GM18907 (cell line): ENCODE measurements around the gene NRP1.

ENCODE experiments used
- ATAC-seq: cut with Tn5 transposase; IDR thresholded peaks from one replicate; pipeline ENCODE4 v1.9.1; 2021; ENCODE audit warnings: mild to moderate bottlenecking, moderate library complexity; ENCODE audit not compliant: unreplicated experiment

The NRP1 gene

DNA sequence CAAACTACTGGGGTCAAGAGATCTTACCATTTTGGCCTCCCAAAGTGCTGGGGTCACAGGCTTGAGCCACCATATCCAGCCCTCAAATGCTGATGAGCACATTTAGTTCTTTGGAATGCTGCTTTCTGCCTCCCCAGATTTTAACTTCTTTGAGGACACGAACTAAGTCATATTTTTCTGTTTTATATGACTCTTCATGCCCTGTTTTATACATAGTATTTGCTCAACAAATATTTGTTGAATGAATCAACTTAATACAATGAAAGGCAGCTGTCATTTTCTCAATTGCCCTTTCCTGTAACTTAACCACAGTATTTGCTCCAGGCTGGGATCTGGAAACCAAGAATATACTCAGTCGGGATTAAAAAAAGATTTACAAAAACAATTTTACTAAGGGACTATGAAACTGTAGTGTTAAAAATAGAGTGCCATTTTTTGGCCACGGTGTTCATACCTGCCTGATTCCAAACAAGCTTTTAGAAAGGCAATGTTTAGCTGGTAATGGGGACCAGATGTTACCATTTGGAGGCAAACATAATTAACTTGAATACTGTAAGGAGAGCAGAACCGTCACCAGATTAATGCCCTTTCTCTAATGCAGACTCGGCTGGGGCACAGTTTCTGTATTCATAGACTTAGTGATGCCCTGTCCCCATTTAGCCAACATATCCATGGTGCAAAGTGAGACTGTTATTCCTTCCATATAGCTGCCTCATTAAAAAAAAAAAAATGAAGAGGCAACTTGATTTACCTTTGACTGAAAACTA lies 117.6 kb downstream of the NRP1 start:
- ATAC-seq, result no peak

GRCh38 chr10:33215635-33216034 lies 118.8 kb downstream of the NRP1 start:
- no peak for ATAC-seq

GRCh38 chr10:33215154-33215553 lies 119.3 kb downstream of the NRP1 start:
- ATAC-seq, result no peak

DNA sequence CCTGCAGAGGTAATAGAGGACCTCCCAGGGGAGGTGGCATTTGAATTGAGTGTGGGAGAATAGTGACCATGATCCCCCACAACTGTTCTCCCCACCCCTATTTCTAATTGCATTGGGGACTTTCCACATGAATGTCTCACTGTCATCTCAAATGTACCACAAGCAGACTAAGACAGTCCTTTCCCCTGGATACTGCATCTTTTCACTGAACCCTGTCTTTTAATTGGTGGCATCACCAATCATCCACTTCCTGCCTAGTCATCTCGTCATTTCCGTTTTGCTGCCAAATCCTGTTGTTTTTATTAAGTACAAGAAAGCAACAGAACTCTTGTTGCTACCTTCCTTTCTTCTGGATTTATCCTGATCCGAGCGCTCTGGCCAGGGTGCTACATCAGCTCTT lies 120.3 kb downstream of the NRP1 start:
- ATAC-seq, result no peak

DNA sequence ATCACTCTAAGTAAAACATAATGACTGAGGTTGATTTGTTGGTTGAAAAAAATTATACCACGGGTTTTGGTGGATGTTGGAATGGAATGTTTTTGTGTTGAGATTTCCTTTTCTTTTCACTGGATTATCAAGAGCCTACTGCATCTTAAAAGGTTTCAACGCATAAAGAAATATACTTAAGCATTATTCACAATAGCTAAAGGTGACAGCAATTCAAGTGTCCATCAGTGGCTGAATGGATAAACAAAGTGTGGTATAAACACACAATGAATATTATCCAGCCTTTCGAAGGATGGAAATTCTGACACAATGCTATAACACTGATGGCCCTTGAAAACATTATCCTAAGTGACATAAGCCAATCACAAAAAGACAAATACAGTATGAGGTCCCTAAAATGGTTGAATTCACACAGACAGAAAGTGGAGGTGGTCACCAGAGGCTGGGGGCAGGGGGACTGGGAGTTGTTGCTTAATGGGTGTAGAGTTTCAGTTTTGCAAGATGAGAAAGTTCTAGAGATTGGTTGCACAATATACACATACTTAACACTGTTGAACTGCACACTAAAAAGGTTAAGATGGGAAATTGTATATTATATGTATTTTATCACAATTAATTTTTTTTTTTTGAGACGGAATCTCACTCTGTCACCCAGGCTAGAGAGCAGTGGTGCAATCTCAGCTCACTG lies 122.3 kb downstream of the NRP1 start:
- ATAC-seq, result no peak

DNA sequence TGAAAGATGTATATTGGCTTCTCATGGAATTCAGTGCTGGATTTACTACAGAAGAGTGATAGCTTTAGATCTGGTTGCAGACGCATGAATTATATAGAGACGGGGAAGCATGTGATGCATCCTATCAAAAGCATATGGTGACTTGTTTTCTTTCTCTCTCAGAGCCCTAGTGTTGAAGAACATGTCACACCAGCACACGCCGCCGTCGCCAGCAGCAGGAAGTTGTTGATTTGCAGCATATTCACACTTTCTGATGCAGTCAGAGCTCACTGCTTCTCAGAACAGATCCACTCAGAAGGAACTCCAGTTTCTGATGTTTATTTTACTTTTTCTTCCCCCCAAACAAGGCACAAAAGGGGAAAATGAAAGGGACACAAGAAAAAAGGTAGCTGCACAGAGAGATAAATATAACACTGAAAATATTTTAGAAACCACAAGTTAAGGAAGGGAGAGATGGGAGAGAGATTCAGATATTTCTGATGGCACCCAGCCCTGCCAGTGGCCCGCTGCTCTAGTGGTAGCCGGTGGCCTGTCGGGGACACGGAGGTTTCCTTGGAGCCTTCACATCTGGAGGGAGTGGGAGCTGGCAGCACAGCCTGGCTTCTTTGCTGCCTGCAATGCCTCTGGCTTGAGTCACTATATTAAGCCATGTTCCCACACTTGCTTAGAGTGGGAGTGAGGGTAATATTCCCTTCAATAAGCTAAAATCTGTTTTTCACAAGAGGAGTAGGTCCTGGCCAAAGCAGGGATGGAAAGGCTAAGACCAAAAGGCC lies 123.2 kb downstream of the NRP1 start:
- ATAC-seq, result no peak

DNA sequence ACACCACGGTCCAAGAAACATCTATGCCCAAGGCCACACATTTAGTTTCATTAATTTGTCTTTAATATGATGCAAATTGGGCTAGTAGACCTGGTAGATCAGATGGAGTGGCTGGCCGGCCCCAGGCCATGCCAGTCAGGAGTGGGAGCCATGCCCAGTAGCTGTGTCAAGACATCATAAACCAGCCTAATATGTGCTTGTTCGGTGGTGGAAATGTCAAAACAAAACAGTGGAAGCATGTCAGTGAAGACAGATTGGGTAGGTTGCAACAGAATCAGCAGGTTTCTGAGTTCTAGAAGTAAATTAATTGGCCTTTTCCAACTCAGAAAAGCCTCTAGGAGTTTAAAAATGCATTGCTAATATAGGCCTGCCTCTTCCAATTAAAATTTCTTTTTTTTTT lies 124.7 kb downstream of the NRP1 start:
- no peak for ATAC-seq

DNA sequence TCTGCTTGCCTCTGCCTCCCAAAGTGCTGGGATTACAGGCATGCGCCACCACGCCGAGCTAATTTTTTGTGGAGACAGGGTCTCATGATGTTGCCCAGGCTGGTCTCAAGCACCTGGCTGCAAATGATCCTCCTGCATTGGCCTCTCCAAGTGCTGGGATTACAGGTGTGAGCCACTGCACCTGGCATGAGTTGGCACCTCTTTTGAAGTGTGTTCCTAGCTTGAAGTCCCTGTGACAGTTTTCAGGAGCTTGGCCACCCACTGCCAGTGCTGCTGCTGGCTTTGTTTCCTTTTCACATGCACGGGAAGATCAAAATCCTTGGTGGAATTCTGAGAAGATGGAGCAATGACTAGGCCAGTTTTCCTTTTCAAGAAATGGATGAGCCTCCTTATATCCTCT lies 126.3 kb downstream of the NRP1 start:
- no peak for ATAC-seq

DNA sequence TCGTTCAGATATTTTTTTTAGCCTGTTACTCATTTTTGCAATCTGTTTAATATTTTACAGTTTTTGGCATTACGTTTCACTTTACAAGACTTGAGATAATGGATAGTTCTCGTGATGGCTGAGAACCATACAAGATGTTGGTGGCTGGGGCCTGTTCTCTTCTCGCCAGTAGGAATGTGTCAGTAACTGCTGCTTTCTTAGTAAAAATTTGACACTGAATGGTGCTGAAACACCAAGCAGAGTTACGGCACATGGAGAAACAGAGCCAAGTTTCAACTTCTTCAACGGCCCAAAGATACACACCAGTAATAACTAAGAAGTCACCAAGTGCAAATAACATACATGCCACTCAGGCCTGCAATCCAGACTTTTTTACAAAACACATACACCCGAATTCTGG lies 130.4 kb downstream of the NRP1 start:
- no peak for ATAC-seq

DNA sequence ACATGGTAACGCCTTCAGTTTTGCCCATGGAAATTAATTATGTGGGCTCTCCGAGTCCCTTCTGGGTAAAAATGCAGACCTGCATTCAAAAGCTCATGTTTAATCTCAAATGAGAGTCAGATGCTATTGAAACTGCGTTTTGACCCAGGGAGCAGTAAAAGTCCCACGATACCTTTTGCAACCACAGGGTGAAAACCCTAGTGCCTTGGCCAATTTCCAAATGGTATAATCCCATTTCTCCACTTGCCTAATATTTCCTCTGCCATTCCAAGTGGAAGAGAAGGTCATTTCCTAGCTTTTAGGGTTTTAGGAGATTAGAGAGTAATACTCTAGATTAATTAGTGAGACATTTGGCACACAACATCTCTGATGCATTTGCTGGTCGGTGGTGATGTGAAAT lies 132.5 kb downstream of the NRP1 start:
- ATAC-seq, result no peak

- ATAC-seq, result no peak
Observed at GRCh38 chr10:33201056-33201780, 133.2 kb downstream of the NRP1 start.

DNA sequence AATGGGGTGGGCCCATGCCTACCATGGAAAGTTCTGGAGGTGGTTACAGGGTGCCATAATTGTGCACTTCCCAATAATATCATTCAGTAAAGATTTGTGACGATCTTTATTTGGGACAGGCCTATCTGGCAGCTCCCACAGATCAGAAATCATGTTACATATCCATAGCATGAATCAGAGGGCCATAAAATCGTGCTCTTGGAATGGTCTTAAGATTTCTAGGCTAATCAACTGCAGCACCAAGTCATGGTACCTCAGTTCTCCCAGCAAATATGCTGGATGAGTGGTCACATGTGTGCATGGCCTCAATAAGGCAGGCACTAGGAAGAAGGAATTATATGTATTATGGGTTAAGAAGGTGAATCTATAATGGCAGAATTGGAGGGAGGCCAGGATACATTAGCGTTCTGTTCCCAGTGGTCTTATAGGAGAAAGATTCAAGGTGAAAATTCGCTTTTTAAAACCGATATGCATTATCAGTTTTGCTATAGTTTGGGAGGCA lies 134.7 kb downstream of the NRP1 start:
- ATAC-seq, result no peak

DNA sequence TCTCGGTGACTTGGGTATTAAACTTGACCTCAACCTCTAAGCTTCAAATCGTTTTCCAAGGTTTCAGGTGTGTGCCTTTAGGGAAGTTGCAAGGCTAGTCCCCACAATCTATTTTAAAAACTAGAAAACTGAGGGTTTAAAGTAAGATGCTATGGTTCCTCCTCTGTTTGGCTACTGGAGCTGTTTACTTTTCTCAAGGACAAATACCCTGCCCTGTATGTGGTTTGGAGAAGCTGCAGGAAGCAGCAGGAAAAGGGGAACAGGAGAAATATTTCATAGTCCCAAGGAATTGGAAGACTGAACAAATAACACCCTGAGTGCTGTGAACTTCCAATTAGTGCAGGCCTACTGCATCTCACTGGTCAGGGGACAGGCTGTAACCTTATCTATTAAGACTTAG lies 135.9 kb downstream of the NRP1 start:
- no peak for ATAC-seq

DNA sequence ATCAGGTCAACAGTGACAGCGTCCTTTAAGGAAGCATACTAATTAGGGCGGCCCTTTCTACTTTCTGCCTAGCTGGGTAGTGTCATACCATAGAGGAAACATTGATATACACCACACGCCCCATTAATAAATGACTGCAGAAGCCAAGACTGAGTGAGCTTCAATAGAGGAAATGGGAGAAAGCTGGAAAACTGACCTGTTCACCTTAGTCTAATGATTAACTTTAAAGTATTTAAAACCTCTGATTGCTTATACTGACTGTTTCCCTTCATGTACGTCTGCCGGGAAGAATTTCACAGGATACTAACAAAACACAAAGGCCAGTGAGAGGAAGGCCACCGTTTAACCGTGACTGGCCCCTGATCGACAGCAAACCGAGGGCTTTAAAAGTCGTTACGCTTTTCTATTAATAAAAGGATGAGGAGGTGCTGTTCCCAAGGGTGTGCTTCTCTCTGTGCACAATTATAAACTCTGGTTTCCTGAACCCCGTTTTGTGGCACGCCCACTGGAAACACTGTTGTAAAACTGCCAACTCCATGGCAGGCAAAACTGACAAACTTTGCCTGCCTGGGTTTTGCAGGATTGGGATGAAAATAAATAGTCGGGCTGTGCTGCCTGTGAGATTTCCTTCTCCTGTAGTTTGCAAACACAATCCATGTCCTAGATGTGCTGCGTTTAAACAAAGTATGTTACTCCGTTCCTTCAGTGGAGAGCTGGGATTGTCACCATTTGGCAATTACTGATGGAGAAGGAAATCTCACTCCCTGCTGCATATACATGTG lies 137.6 kb downstream of the NRP1 start:
- ATAC-seq, result no peak

- ATAC-seq, result no peak
Observed at GRCh38 chr10:33196377-33196706, 138.1 kb downstream of the NRP1 start.

DNA sequence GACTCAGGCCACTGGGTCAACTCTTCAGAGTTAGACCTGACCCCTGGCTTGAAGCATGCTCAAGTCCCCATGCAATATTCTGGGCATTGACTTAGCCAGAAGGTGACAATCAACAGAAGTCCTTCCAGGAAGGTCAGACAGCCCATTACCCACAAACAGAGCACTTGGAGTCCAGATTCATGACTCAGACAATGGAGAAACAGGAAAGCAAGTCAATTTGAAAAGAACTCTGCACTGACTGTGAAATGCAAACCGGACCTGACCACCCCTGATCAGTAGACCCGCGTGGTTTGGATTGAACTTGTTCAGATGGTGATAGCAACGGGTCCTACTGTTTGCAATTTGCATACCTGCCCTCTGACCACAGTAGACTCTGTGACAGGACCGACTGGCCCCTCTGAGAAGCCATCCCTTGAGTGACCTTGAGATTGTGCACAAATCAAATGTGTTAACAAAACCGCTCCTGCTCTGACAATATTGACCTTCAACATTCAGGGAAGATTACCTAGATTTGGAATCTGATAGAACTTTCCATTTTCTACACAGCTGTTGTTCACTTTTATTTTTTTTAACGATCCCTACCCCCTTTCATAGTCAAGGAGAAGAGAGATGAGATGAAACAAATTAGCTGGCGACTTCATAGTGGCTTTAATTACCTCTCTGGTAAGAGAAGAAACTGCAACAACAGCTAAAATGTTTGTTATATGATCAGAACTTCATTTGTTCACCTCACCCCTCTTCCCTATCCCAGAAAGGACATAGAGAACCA lies 138.7 kb downstream of the NRP1 start:
- ATAC-seq, result no peak

DNA sequence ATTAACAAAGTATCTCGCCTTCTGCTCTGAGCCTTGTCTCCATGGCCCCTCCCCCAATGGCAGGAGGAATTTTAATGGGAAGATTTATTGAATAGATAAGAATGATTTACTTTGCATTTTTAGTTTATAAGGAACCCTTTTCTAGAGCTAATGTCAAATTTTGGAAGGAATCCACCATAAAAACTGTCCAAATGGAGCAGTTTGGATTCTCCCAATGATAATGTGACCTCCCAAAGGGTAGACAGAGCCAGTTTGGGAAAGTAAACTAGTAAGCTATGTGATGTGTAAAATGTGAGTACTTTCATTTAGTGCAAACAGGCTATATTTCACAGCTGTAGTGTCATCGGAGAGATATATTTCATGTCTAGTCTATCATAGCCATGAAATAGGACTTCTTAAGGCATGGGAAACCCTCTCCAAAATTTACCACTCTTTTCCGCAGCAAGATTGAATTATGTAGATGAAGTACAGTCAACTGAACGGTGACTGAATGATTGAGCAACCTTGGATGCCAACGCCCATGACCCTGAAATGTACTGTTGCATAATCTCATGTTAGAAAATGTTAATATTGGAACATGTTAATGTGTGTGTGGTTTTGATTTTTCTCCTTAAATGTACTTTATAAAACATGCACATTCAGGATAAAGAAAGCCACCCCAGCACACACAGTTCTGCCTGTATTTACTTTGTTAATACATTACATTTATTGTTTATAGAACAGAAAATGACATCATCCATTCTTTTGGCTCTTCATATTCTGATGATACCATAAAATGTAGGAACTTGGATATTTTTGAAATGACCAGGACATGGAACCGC lies 140.6 kb downstream of the NRP1 start:
- ATAC-seq, result no peak

DNA sequence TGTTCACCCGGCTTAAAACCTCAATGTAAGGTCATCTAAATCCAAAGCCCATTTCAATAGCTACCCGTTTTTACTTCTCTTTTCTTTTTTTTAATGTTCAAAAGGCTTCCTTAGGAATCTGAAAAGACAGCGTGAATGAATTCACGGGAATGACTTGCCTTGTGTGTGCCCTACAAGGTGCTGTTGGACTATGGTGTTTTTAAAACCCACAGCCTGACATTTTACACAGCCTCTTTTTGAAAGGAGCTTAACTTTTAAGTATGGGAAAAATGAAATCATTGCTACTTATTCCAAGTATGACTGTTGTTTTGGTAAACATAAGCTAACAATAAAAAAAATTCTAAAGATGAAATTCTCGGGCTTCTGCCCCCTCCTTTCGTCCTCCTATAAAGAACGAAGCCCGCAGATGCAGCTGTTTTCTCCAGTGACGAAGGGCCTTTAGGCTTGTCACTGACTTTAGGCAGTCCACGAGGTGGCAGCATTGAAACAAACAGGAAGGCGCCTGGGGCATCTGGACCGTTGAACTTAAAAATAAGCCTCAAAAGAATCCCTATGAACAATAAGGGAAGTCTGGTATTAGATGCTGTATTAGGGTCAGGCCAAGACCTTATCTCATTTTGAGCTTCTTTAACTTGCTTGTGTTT lies 141.3 kb downstream of the NRP1 start:
- peak; percentile 91 for ATAC-seq
